RWPE1 (cell line): ENCODE data around the gene FOXR2.

Experiments used
- CTCF ChIA-PET: fragments of 350-600 bp; sonication (Branson Sonifier 250); formaldehyde crosslinking; extraction: SDS; loops from one replicate; lab custom pipeline; 2021; lab: Yijun Ruan, JAX
- POLR2A ChIA-PET: fragments of 400-600 bp; formaldehyde crosslinking; extraction: SDS; loops from one replicate; lab custom pipeline; 2020; ENCODE audit warnings: antibody characterized with exemption; ENCODE audit not compliant: low non-redundant PET; lab: Yijun Ruan, JAX
- DNase-seq: peaks from one replicate; pipeline ENCODE4 v3.0.0; 2012; ENCODE audit warnings: low spot score
- H3K27ac ChIP-seq: fragments of 450-650 bp; 2 replicates; pipeline ENCODE4 v1.5.1; 2017
- CTCF ChIP-seq: fragments of 450-650 bp; conservative IDR thresholded peaks from 2 replicates; pipeline ENCODE4 v1.5.1; 2017; ENCODE audit warnings: low read depth, mild to moderate bottlenecking

Gene FOXR2

GRCh38 chrX:55663584-55663983 is 40.4 kb downstream of the FOXR2 start:
- H3K27ac ChIP-seq: no peak overlapping the region
- no peak for TF ChIP-seq CTCF
- DNase-seq: no peak
- POLR2A ChIA-PET: no interaction called here
- CTCF ChIA-PET: no interaction called here

DNA sequence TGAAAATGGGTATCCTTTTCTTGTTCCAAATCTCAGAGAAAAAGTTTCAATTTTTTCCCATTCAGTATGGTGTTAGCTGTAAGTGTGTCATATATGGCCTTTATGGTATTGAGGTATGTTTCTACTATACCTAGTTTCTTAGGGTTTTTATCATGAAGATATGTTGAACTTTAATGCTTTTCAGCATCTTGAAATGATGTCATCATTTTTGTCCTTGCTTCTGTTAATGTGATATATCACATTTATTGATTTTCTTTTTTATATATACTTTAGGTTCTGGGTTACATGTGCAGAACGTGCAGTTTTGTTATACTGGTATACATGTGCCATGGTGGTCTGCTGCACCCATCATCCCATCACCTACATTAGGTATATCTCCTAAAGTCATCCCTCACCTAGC is 44.9 kb downstream of the FOXR2 start:
- CTCF ChIA-PET: no interaction called here
- no peak for TF ChIP-seq CTCF
- no peak for DNase-seq
- no peak overlapping the region for H3K27ac ChIP-seq
- POLR2A ChIA-PET: no interaction called here
